Stimulated activated naive CD8-positive, alpha-beta T cell treated with anti-CD3 and anti-CD28 coated beads, Interleukin-15, Interleukin-2, amounts not matched to agents 100 ng/mL and 50 ng/mL, for 24 hours (primary cell): ENCODE data around the gene CABP7.

Experiments
- H3K27ac Mint-ChIP-seq: one replicate; pipeline ENCODE4 v1.8.0; 2021; ENCODE audit warnings: mild to moderate bottlenecking, mixed read lengths
- H3K27me3 Mint-ChIP-seq: one replicate; pipeline ENCODE4 v1.8.0; 2021; ENCODE audit warnings: mixed read lengths
- H3K36me3 Mint-ChIP-seq: one replicate; pipeline ENCODE4 v1.8.0; 2021; ENCODE audit warnings: low read depth, mixed read lengths
- H3K4me1 Mint-ChIP-seq: one replicate; pipeline ENCODE4 v1.8.0; 2021; ENCODE audit warnings: low read depth, mixed read lengths
- H3K4me3 Mint-ChIP-seq: one replicate; pipeline ENCODE4 v1.8.0; 2021; ENCODE audit warnings: mild to moderate bottlenecking, mixed read lengths
- H3K9me3 Mint-ChIP-seq: one replicate; pipeline ENCODE4 v1.8.0; 2021; ENCODE audit warnings: mixed read lengths

Gene CABP7

GRCh38 chr22:29719899-29720645, at the start of gene CABP7:
Gene CABP7 (plus strand): TSS chr22:29720003. CDS start chr22:29720425, 422 bp downstream.
- H3K4me3 Mint-ChIP-seq = no peak within 1 kb of the TSS
- no peaks in the 10 kb centered on the region for H3K4me1 Mint-ChIP-seq
- H3K9me3 Mint-ChIP-seq = no peaks in the 10 kb centered on the region
- H3K27ac Mint-ChIP-seq = no peak within 1 kb of the TSS
- H3K36me3 Mint-ChIP-seq = no peaks in the 10 kb centered on the region
- H3K27me3 Mint-ChIP-seq = peaks cover 40% of the 10 kb centered on the region

GRCh38 chr22:29670626-29671025, 49.2 kb upstream of the CABP7 start:
- H3K4me3 Mint-ChIP-seq = no peak overlapping the region
- H3K27me3 Mint-ChIP-seq = no peaks in the 10 kb centered on the region
- H3K4me1 Mint-ChIP-seq = no peaks in the 10 kb centered on the region
- H3K27ac Mint-ChIP-seq = no peak overlapping the region
- no peaks in the 10 kb centered on the region for H3K9me3 Mint-ChIP-seq
- H3K36me3 Mint-ChIP-seq = peaks cover 53% of the 10 kb centered on the region

DNA sequence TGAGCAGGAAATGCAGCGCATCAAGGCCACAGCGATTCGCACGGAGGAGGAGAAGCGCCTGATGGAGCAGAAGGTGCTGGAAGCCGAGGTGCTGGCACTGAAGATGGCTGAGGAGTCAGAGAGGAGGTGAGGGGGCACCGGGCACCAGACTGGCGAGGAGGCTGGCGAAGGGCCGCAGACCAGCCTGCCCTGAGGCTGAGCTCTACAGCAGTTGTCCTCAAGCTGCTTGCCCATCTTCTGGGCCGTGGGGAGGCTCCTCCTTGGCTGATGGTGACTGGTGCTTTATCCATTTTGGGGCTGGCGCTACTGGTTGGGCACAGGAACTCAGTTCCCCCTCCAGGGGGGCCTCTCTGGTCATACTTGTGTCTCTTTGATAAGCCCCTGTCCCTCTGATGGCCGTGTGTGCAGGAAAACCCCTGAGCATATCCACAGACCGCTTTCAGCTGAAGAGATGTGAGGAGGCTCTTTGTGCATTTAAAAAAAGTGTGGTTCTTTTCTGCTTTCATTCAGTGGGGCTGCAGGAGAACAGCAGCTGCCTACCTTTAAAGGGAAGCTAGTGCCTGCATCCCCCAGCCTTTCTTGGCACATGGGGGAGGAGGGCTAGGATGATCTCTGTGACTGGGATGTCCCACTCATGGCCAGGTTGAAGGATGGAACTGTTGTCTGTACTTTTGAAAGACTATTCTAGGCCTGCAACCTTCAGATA, 46.3 kb upstream of the CABP7 start:
- H3K4me1 Mint-ChIP-seq = no peaks in the 10 kb centered on the region
- peaks cover 63% of the 10 kb centered on the region for H3K36me3 Mint-ChIP-seq
- no peaks in the 10 kb centered on the region for H3K9me3 Mint-ChIP-seq
- H3K27ac Mint-ChIP-seq = no peak overlapping the region
- H3K27me3 Mint-ChIP-seq = no peaks in the 10 kb centered on the region
- no peak overlapping the region for H3K4me3 Mint-ChIP-seq

DNA sequence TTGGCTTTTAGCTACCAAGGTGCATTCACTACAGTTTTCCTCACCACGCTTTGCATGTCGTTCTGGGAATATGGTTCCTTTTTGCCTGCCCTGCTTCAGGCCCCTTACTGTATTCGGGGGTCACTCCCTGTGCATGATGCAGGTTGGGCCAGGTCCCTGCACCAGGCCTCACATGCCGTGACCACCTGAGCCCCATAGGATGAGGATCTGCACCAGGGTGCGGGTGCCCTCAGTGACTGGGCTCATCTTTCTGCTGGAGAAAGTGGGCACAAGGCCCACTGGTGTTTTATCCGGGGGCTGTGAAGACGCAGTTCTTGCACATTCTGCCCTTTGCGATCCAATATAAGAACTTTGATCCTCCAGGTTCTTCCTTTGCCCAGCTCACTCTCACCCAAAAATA, 45.7 kb upstream of the CABP7 start:
- H3K4me1 Mint-ChIP-seq = no peaks in the 10 kb centered on the region
- H3K27me3 Mint-ChIP-seq = no peaks in the 10 kb centered on the region
- H3K9me3 Mint-ChIP-seq = no peaks in the 10 kb centered on the region
- no peak overlapping the region for H3K4me3 Mint-ChIP-seq
- peaks cover 65% of the 10 kb centered on the region for H3K36me3 Mint-ChIP-seq
- no peak overlapping the region for H3K27ac Mint-ChIP-seq

DNA sequence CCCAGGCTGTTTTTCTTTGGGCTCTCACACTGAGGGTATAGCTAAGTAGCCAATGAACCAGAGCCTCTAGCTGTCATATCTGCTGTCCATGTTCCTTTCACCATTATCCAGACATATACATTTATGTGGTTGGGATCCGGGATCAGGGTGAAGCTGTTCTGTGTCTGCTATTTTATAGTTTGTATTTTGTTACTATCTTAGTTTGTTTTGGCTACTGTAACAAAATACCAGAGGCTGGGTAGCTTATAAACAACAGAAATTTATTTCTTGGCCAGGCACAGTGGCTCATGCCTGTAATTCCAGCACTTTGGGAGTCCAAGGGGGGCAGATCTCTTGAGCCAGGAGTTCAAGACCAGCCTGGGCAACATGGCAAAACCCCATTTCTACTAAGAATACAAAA, 40.5 kb upstream of the CABP7 start:
- H3K4me3 Mint-ChIP-seq = no peak overlapping the region
- H3K4me1 Mint-ChIP-seq = no peaks in the 10 kb centered on the region
- no peaks in the 10 kb centered on the region for H3K27me3 Mint-ChIP-seq
- no peak overlapping the region for H3K27ac Mint-ChIP-seq
- H3K36me3 Mint-ChIP-seq = peaks cover 72% of the 10 kb centered on the region
- no peaks in the 10 kb centered on the region for H3K9me3 Mint-ChIP-seq

DNA sequence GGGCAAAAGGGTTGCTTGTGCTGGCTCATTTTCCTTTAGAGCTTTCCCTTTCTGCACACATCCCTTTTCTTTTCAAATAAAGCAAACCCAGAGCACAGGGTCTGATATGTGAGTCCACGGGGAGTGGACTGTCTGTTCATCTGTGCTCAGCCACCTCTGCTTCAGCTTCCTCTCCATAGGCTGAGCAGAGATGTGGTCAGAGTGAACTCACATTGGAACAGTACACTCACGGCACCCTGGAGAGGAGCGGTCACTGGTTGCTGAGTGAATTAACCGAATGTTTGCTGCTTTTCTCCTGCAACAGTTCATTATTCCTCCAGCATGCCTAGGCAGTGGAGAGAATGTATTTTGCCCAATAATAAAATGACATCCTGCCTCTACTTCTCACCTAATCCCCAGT, 36.3 kb upstream of the CABP7 start:
- Mint-ChIP-seq H3K27me3 (no peaks in the 10 kb centered on the region), H3K9me3 (no peaks in the 10 kb centered on the region), H3K4me3 (no peak overlapping the region), H3K27ac (no peak overlapping the region), H3K36me3 (peaks cover 48% of the 10 kb centered on the region), H3K4me1 (no peaks in the 10 kb centered on the region)

DNA sequence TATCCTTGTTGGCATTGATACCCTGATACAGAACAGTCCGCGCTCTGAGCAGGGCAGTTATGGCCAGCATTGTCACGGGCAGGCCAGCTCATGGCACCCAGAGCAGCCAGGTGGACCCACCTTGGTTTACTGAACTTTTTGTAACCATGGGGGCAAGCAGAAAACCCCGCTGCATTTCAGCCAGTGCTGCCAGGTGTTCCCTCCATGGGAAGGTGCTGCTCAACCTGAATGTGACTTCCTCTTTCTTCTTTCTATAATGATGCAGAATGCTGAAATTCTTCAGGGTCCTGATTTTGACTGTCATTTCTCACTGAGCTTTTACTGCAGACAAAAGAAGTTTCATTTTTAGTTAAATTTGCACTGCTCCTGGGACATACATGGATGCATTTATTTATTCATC, 35.6 kb upstream of the CABP7 start:
- Mint-ChIP-seq H3K4me1 (no peaks in the 10 kb centered on the region), H3K9me3 (no peaks in the 10 kb centered on the region), H3K27ac (no peak overlapping the region), H3K4me3 (no peak overlapping the region), H3K27me3 (no peaks in the 10 kb centered on the region), H3K36me3 (peaks cover 45% of the 10 kb centered on the region)

- Mint-ChIP-seq H3K9me3 (no peaks in the 10 kb centered on the region), H3K27me3 (no peaks in the 10 kb centered on the region), H3K4me1 (no peaks in the 10 kb centered on the region), H3K4me3 (no peak overlapping the region), H3K36me3 (peaks cover 24% of the 10 kb centered on the region), H3K27ac (no peak overlapping the region)
Measured at GRCh38 chr22:29689206-29689879, 30.5 kb upstream of the CABP7 start.

DNA sequence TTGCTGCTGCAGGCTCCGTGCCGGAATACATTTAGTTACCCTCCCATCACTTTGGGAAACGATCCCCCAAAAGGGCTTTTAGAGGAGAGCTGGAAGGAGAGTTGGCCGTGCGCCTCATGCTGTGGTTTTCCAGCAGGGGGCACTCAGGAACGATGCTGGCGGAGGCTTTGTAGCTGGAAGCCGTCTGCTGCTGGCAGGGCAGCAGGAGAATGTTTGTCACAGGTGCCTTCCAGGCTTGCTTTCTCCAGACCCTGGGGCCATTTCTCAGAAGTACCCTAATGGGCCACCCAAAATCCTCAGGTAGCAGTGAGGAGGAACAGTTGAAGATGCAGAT, 30.0 kb upstream of the CABP7 start:
- no peak overlapping the region for H3K4me3 Mint-ChIP-seq
- H3K4me1 Mint-ChIP-seq = no peaks in the 10 kb centered on the region
- H3K9me3 Mint-ChIP-seq = no peaks in the 10 kb centered on the region
- H3K27ac Mint-ChIP-seq = no peak overlapping the region
- H3K27me3 Mint-ChIP-seq = no peaks in the 10 kb centered on the region
- H3K36me3 Mint-ChIP-seq = peaks cover 25% of the 10 kb centered on the region

DNA sequence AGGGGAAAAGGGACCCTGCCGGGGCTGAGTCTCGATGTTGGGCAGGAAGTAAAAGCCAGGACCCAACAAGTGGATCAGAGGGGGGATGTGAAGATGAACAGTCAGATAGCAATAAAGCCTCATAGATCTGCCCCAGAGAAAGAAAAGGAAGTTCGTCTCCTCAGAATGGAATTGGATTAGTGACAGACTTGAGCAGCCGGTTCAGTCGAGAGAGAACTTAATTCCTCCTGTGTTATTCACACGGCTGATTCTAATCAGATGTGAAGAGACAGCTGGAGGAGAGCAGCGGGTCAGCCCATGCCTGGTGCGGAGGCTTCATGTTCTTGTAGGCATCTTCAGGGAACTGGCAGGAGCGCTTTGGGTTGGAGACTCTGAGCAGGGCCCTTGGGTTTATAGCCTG, 29.3 kb upstream of the CABP7 start:
- no peak overlapping the region for H3K27ac Mint-ChIP-seq
- no peaks in the 10 kb centered on the region for H3K9me3 Mint-ChIP-seq
- peaks cover 26% of the 10 kb centered on the region for H3K36me3 Mint-ChIP-seq

DNA sequence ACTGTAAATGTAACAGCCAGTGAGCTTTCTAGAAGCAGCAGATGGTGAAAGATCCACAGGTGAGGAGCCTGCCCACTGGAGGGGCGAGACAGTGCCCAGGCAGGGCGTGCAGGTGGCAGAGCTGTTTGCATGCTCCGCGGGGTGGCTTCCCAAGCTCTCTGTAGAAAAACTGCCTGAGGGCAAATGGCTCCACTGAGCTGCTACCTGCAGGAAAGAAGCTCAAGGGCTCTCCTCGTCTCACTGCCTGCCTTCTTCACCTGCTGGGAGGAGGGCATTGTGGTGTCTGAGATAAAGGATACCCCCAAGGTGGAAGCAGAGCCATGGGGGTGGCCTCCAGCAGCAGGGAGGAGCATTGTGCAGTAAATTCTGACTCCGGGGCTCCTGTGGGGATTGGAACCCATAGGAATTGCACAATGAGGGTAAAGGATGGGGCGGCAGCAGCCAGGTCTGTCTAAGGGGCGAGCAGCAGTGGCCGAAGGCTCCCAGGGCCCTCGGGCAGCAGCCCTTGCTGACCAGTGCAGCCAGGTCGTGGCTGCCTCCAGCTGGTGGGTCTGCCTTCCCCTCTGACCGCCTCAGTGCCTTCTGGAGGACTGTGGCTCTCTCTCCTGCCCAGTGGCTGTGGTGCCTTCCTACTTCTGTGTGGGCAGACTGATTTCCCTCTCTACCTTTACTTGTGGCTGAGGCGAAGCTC, 28.0 kb upstream of the CABP7 start:
- Mint-ChIP-seq H3K36me3 (peaks cover 32% of the 10 kb centered on the region), H3K4me3 (no peak overlapping the region), H3K27me3 (no peaks in the 10 kb centered on the region), H3K27ac (no peak overlapping the region), H3K9me3 (no peaks in the 10 kb centered on the region), H3K4me1 (no peaks in the 10 kb centered on the region)

More for the DNA sequence above, 29.3 kb upstream of the CABP7 start:
- H3K27me3 Mint-ChIP-seq = no peaks in the 10 kb centered on the region
- no peak overlapping the region for H3K4me3 Mint-ChIP-seq
- H3K4me1 Mint-ChIP-seq = no peaks in the 10 kb centered on the region

GRCh38 chr22:29692327-29692640, 27.5 kb upstream of the CABP7 start:
- Mint-ChIP-seq H3K4me3 (no peak overlapping the region), H3K27me3 (no peaks in the 10 kb centered on the region), H3K27ac (no peak overlapping the region), H3K4me1 (no peaks in the 10 kb centered on the region), H3K36me3 (peaks cover 32% of the 10 kb centered on the region), H3K9me3 (no peaks in the 10 kb centered on the region)

DNA sequence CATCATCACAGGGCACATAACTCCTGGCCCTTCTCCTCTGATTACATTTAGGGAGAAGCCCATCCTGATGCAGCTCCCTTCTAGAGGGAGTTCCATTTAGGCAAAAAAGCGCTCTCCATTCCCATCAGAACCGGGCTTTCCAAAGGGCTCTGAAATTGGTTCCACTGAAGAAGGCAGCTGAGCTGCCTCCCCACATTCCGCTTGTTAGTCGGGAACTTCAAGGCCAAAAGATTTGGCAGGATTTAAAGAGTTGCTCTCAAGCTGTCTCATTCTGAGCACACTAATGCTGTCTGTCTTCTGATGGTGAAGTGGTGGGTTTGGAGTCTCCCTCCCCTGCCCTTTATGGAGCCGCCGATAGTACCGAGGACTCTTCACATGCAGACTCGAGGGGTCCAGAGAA, 26.6 kb upstream of the CABP7 start:
- Mint-ChIP-seq H3K4me3 (no peak overlapping the region), H3K27ac (no peak overlapping the region), H3K4me1 (no peaks in the 10 kb centered on the region), H3K9me3 (no peaks in the 10 kb centered on the region), H3K36me3 (peaks cover 31% of the 10 kb centered on the region), H3K27me3 (no peaks in the 10 kb centered on the region)

GRCh38 chr22:29693671-29694070, 26.1 kb upstream of the CABP7 start:
- H3K4me1 Mint-ChIP-seq = no peaks in the 10 kb centered on the region

More at GRCh38 chr22:29693671-29694070, 26.1 kb upstream of the CABP7 start:
- Mint-ChIP-seq H3K4me3 (no peak overlapping the region), H3K9me3 (no peaks in the 10 kb centered on the region), H3K27ac (no peak overlapping the region), H3K27me3 (no peaks in the 10 kb centered on the region), H3K36me3 (peaks cover 26% of the 10 kb centered on the region)
